Left renal cortex interstitium (tissue), 4 donors: Measurements from ENCODE around the gene GTF2H1. TPM values are rescaled to one million over a fixed set of nuclear protein-coding genes. Genes with fewer than 3 reads are reported as not detected.

Experiments
- DNase-seq, 4 donors: peaks; one replicate each; pipeline ENCODE4 v3.0.0-alpha.2; 2013; ENCODE audit warnings: low read depth in 4 of 4, low spot score in 2 of 4, missing footprints in 1 of 4
- polyA plus RNA-seq, 4 donors: library from polyadenylated mRNA; unstranded; fragments of 120-200 nt; gene quantifications; one replicate each; pipeline ENCODE4 v1.2.1, GENCODE V29; 2013; ENCODE audit not compliant: insufficient read length in 4 of 4

GTF2H1 gene
- 10 to 100 TPM; 45.1 to 64.1 (median 58.0) TPM for polyA plus RNA-seq

DNA sequence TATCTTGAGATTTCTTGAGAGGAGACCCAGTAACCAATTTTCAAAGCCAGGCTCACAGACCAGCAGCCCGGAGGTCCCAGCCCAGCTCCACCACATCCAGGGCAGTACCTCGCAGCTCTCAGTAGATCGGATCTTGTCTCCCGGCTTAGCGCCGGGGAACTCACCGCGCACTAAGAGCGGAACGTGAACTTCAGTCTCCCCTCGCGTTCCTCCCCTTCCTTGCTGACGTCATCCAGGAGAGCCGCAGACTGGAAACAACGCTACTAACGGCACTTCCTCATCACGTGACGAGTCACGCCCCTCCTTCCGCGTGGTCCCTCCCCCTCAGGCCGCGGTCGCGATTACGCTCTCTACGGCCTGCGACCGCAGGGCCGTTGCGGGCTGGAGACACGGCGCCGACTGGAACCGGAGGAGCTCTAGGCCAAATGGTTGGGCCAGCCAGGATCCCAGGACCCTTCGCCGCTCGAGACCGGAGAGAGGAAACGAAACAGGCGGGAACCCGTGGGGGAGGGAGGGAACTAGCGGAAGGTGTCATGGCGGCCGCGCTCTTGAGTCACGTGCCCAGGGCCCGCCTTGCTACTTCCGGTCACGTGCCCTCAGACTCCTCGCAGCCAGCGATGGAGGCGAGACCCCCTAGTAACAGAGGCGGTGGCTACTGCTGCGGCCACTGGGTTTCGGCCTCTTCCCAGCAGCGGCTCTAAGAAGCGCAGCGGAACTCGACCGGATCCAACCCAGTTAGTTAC, at the start of gene GTF2H1, which contains the start of gene HPS5:
Gene GTF2H1 (plus strand): TSS at position 599 of the 743 bp plus-strand sequence. CDS start 10,508 bp downstream, outside the sequence.
Gene HPS5 (minus strand): TSS at position 172 of the 743 bp plus-strand sequence. CDS start 4,282 bp downstream, outside the sequence.
- peak; percentile 97 to 99 (median 98) for DNase-seq

DNA sequence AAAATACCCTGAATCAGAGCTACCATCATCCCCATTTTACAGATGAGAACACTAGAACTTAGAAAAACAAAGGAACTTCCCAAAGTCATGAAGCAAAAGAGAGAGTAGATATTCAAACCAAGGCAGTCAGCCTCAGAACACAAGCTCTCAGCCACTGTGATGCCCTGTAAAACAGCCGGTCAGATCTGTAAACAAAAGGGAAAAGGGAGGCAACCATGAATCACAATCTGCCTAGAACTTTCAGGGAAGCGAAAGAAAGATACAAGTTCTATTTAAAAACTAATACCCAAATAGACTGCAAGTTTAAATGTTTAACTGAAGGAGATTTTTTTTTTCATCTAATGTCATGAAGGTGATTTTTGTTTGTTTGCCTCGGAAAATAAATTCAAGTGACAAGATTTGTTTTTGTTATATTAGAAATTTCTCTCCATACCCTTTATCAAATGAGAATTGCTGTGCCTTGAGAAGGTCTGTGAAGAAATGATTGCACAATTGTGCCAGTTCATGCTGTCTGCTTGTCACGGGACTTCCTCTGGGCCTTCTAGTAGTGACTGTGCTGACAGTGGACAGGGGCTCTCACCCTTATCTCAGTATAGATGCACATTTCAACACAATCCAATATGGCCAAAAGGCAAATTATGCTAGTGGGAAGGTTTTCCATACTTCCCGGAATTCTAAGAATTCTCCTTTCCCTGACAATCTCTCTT, 44.6 kb upstream of the GTF2H1 start:
- no peak for DNase-seq

DNA sequence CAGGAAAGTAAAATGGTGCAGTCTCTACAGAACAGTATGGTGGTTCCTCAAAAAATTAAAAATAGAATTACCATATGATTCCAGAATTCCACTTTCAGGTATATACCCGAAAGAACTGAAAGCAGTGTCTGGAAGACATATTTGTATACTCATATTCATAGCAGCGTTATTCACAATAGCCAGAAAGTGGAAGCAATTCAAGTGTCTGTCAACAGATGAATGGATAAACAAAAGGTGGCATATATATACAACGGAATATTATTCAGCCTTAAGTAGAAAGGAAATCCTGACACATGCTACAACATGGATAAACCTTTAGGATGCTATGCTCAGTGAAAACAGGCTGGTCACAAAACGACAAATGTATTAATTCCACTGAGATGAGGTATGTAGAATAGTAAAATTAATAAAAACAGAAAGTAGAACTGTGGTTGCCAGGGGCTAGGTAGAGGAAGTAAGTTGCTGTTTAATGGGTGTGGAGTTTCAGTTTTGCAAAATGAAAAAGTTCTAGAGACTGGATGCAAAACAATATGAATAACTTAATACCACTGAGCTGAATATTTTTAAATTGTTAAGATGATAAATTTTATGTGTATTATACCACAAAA, 41.8 kb upstream of the GTF2H1 start:
- no peak for DNase-seq

DNA sequence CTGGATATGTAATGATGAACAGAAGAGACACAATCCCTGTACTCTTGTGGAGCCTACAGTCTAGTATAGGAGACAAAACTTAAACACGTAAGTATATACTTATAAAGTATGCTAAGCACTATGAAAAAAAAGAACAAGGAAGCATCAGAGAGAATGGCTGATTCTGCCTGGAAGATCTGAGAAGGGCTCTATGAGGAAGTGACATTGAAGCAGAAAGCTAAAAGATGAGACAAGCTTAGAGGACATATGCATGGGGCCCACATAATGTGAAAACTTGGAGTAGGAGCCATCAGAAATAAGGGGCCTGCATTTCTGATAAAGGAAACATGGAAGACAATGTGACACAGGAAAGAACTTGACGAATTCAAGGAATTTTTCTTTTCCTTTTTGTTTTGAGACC, 39.7 kb upstream of the GTF2H1 start:
- no peak for DNase-seq

DNA sequence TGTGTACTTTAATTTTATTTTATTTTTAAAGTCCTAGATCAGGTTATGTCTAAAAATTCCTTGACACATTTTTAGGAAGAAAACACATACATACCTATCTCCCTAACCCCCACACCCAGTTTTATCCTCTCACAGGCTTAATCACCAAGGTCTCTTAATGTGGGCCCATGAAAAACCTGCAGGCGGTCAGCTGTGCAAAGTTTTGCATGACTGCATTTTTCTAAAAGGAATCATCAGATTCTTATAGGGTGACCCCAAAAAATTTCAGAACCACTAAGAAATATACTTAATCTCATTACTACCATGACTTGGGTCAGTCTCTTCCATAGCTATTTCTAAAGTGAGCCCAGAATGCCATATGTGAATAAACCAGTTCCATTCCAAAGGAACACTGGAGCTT, 36.5 kb upstream of the GTF2H1 start:
- no peak for DNase-seq

DNA sequence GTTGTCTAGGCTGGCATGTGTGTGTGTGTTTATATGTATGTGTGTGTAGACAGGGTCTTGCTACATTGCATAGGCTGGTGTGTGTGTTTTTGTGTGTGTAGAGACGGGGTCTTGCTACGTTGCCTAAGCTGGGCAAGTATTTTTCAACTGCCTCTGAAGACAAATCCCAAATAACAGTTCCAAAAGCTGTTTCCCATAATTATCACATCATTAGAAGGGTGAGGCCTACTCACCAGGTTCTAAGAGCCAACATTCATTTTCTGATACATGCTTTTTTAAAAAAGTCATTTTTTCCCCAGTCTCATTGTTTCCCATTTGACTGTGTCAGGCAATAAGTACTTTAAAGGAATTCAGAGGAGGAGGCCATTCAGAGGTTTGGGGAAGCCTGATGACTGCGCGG, 33.5 kb upstream of the GTF2H1 start:
- no peak for DNase-seq

DNA sequence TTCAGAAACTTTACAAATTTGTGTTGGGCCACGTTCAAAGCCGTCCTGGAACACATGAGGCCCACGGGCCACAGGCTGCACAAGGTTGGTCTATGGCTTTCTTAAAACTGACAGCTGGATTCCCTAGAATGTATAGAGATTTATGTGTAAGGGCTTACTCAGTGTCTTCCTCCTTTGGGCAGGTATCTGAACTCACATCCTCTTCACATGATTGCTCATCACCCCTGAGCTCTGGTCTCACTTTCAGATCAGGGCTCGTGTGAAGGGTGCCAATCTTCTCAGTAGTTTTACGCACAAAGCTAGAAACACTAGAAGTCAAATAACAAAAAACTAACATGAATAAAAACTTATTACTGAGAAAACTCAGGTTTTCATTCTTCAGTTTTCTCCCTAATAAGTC, 27.5 kb upstream of the GTF2H1 start:
- DNase-seq = no peak

DNA sequence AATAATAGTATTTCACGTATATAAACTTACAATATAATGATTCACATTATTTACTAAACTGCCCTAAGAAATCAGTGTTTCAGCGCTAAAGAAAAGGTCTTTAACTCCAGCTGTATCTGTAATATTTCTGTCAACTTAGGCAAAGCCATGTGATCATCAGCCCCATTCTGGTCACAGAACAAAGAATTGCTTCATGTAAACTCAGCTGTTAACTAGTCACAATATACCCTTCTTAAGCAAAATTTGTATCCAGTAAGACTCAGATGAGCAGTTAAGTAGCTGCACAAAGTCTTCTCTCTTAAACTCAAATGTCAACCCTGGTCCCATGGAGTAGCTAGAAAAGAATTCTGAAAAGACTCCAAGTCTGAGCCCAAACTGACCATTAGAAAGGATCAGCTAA, 27.1 kb upstream of the GTF2H1 start:
- no peak for DNase-seq

DNA sequence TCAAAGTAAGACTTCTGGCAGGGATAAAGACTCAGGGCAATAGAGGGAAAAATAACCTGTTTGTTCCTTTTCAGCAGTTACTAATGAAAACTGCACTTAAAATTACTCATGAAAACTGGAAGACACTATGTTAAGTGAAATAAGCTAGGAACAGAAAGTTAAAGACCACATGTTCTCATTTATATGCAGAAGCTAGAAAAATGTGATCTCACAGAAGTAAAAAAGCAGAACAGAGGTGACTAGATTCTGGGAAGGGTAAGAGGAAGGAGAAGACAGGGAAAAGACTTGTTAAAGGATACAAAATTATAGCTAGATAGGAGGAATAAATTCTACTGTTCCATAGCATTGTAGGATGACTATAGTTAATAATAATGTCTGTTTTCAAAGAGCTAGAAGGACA, 22.6 kb upstream of the GTF2H1 start:
- no peak for DNase-seq

DNA sequence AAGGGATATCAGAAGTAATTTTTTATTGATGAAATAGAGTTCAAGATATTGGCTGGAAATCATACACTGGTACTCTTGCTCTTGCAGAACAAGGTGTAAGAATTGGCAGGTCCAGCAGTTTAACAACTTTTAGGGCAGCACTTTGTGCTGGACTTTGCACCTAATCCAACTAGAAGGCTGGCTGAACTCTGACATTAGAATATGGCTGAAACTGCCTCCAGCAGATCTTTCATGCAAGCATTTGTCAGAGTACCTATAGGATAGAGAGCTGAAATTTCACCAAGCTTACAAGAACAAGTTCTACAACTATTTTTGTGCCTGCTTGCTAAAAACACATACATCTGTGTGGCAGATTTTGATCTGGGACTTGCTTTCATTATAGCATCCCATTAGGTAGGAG, 17.6 kb upstream of the GTF2H1 start:
- DNase-seq = no peak

DNA sequence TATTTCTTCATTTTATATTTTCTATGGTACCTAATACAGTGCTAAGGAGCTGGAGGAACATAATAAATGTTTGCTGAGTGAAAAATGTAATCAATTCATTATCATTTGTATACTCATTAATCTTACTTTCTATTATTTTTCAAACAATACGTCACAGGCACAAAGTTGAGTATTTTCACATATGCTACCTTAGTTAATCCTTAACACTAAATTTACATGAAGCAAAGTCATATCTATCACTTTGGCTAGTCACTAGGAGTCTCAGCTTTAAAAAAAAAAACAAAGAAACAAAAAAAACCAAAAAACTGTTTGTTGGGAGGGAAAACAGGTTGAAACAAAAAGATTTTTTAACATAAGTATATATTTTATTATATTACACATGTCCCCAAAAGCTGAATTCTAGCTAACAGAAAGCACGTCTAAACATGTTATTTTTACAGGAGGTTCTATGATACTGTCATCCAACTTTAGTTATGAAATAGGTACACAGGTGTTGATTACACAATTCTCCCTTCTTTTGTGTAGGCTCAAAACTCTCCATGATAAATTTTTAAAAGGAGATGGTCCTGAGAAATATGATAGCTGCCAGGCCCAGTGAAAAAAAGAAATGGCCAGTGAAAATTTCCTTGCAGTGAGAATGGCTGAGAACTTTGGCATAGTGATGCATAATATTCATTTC, 14.8 kb upstream of the GTF2H1 start:
- no peak for DNase-seq

DNA sequence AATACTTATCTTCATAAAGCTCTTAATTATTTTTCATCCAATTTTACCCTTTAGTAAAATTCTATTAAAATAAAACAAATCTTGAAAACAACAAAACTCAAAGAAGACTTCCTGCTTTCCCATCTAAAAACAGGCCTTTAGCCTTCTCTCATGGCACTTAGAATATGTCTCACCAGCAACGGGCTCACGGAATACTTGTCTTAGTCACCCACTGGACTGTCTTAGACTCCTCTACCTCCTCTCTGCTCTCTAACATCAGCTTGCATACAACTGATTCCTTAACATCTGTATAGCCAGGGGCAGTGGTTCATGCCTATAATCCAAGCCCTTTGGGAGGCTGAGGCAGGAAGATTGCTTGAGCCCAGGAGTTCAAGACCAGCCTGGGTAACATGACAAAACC, 14.1 kb upstream of the GTF2H1 start:
- DNase-seq = no peak

DNA sequence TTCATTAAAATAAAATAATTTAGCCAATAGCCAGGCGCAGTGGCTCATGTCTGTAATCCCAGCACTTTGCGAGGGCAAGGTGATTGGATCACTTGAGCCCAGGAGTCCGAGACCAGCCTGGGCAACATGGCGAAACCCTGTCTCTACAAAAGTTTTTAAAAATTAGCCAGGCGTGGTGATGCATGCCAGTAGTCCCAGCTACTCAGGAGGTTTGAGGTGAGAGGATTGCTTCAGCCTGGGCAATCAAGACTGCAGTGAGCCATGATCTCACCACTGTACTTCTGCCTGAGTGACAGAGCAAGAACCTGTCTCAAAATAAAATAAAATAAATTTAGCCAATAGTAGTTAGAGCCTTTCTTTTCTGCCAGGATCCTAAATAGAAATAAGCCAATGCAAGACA, 12.7 kb upstream of the GTF2H1 start:
- DNase-seq = no peak

DNA sequence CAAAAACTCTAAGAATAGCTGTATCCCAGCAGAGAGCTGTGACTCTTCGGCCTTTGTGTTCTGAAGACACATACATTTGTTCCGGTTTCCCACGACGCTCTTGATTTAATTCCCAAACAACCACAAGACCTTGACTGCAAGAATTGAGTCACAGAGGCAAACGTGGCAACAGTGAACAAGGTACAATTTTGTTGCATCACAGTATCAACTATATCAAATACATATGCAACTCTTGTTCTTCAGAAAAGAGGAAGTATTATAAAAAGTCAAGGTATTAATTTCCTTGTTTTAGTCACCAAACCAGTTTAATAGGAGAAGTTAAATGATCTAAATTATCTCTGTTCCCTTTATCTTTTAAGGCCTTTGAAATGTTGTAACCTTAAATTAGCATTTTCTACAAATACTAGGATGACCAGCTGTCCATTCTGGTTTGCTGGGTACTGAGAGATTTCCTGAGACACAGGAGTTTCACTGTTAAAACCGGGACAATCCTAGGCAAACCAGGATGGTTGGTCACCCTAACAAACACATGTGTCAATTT, 11.5 kb upstream of the GTF2H1 start:
- no peak for DNase-seq

DNA sequence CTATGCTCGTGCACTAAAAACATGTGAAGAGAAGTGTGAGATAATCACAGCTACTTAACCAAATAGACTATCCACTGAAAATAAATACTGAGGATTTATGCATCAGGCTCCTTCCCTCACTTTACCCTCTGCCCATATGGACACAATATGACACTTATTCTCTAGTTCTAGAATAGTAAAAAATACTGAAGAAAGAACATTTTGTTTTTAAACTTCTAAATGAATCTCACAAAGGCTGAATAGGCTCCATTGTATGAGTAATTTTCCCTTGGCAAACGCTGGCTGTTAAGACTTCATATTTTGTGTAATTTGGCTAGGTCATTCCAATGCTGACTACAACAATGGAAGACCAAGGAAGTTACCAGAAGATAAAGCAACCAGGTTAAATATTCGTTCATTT, 10.4 kb upstream of the GTF2H1 start:
- no peak for DNase-seq

DNA sequence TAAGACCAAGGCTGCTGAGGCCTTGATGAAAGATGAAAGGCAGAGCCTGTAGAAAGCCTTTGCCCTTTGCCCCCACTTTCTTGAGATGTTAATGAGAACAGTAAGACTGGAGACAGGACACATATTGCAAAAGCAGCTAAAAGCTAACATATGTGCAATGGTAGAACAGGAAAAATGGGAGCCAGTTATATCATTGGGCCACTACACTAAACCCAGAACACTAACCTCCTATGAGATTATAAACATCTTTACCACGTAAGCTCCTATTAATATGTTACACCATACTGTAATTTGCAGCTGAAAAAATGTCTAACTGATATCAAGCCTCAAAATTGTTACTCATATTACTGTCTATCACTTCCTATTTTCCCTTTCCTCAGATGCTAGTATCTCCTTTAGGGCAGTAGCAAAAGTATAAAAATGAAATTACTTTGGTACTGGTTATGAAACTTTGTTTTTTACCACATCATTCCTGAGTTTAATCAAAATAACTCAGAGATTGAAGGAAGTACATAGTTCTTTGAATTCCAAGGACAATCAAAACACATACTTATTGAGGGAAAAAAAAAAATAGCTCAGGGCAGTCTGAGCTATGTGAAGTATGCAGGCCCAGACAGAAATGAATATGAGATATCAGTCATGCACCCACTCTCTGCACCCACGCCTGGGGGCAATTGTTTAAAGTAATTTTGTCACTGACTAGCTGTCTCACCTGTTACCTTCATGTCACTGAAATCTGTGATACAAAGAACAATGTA, 9.5 kb upstream of the GTF2H1 start:
- no peak for DNase-seq

DNA sequence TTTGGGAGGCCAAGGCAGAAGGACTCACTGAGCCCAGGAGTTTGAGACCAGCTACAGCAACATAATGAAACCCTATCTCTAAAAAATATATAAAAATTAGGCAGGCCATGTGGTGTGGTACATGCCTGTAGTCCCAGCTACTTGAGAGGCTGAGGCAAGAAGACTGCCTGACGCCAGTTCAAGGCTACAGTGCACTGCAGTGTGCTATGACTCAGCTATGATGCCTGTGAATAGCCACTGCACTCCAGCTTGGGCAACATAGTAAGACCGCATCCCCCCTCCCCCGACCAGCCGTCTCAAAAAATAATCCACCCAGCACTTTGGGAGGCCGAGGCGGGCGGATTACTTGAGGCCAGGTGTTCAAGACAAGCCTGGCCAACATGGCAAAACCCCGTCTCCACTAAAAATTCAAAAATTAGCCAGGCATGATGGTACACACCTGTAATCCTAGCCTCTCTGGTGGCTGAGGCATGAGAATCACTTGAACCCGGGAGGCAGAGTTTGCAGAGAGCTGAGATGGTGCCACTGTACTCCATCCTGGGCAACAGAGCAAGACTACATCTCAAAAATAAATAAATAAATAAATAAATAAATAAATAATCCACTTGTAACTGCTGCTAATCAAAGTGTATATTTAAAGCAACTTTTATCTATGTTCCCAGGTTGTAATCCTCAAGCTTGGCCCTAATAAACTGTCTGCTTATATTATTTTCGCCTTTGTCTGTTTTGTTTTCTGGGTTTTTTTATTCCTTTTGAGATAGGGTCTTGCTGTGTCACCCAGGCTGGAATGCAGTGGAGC, 8.2 kb upstream of the GTF2H1 start:
- no peak for DNase-seq

DNA sequence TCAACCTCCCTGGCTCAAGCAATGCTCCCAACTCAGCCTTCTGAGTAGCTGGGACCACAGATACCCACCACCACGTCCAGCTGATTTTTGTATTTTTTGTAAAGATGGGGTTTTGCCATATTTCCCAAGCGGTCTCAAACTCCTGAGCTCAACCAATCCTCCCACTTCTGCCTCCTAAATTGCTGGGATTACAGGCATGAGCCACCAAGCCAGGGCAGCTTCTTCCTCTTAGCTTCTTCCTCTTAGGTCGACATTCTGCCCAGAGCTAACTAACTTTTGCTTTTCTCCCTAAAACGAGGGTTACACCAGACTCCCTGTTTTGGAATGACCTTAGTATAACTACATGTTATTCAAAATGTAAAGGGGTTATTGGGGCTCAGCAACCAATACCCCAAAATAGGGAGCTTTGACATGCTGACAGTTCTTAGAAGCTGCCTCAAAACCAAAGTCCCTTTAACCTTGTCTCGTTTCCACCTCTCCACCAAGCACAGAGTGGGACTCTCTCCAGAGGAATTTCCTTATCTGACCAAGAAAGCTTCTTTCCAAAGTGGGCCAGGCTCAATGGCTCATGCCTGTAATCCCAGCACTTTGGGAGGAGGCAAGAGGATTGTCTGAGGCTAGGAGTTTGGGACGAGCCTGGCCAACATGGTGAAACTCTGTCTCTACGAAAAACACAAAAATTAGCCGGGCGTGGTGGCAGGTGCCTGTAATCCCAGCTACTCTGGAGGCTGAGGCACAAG, 7.4 kb upstream of the GTF2H1 start:
- DNase-seq = no peak

DNA sequence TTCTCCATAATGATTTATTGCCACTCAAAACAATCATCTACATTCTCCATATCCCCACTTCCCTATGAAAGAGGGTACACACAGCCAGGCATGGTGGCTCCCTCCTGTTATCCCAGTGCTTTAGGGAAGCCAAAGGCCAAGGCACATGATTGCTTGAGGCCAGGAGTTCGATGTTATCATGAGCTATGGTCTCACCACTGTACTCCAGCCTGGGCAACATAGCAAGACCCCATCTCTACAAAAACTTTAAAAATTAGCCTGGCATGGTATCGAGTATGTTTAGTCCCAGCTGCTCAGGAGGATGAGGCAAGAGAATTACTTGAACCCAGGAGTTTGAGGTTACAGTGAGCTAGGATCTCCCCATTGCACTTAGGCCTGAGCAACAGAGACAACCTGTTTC, 6.5 kb upstream of the GTF2H1 start:
- no peak for DNase-seq
